ENCODE results near the gene MRTO4. TPM values are rescaled to one million over a fixed set of nuclear protein-coding genes. Genes with fewer than 3 reads are reported as not detected.
"Not testable (repeated sequence)": the region's sequence is repeated elsewhere in the genome, so short reads cannot be mapped to it uniquely, and the experiment has no call there.

The MRTO4 gene
- total and polyA plus RNA-seq, 2 experiments from 2014 or later = 37.1 to 38.4 TPM

GRCh38 chr1:19255288-19255687 lies 3.7 kb downstream of the MRTO4 start:
- H3K79me2 ChIP-seq (ENCODE audit: insufficient read depth) = peaks cover 61% of the 10 kb centered on the region
- DNase-seq = no peak
- in situ Hi-C loops (cut with MboI) = no loop called here

GRCh38 chr1:19256301-19256700 lies 4.7 kb downstream of the MRTO4 start:
- peak overlapping the region; percentile 56; the same call in 1 of the 2 replicates for H3K9ac ChIP-seq
- H3K27me3 ChIP-seq (replicated peaks; ENCODE audit: insufficient read depth); H2AFZ ChIP-seq; DNase-seq; in situ Hi-C loops (cut with MboI); H3K4me2 ChIP-seq (ENCODE audit: unreplicated experiment); H3K27ac ChIP-seq; H3K4me3 ChIP-seq; H4K20me1 ChIP-seq (ENCODE audit: insufficient read depth); H3K9me3 ChIP-seq (ENCODE audit: low read depth); H3K9me2 ChIP-seq (ENCODE audit: insufficient read depth): not testable (repeated sequence)
- peaks cover 36% of the 10 kb centered on the region for H3K4me1 ChIP-seq (ENCODE audit: insufficient read depth)
- peaks cover 22% of the 10 kb centered on the region for H3F3A ChIP-seq (ENCODE audit: insufficient read depth)
- peaks cover 51% of the 10 kb centered on the region for H3K79me2 ChIP-seq (ENCODE audit: insufficient read depth)
- peaks cover 20% of the 10 kb centered on the region; the same call in 1 of the 2 replicates for H3K36me3 ChIP-seq (ENCODE audit: low read depth)
- WGBS, 2 experiments (ENCODE audit: low coverage in 1 of 2, low lambda C conversion rate in 2 of 2, missing lambda C conversion rate in 2 of 2) = 99 to 100% methylated on average over 5 of the region's 5 CpGs

More at GRCh38 chr1:19255288-19255687, 3.7 kb downstream of the MRTO4 start:
- Histone ChIP-seq H3K4me2 (ENCODE audit: unreplicated experiment) (no peak overlapping the region), H3K4me3 (no peak overlapping the region), H3K36me3 (ENCODE audit: low read depth) (peaks cover 20% of the 10 kb centered on the region; the same call in 1 of the 2 replicates), H4K20me1 (ENCODE audit: insufficient read depth) (no peaks in the 10 kb centered on the region; the same call in none of the 2 replicates), H3F3A (ENCODE audit: insufficient read depth) (peaks cover 17% of the 10 kb centered on the region), H3K9me3 (ENCODE audit: low read depth) (no peaks in the 10 kb centered on the region), H3K9me2 (ENCODE audit: insufficient read depth) (no peaks in the 10 kb centered on the region), H3K27me3 (replicated peaks; ENCODE audit: insufficient read depth) (no peaks in the 10 kb centered on the region), H3K4me1 (ENCODE audit: insufficient read depth) (peaks cover 33% of the 10 kb centered on the region), H2AFZ (no peak overlapping the region), H3K9ac (no peak overlapping the region), H3K27ac (no peak overlapping the region)
- TF ChIP-seq EZH2 (IDR thresholded peaks at IDR 0.05; ENCODE audit: insufficient read depth, poor library complexity, severe bottlenecking) (no peak), EZH2phosphoT487 (IDR thresholded peaks at IDR 0.05; ENCODE audit: insufficient read depth, low read depth) (no peak)
- 84 to 91% methylated on average over 4 of the region's 4 CpGs for WGBS, 2 experiments (ENCODE audit: low coverage in 1 of 2, low lambda C conversion rate in 2 of 2, missing lambda C conversion rate in 2 of 2)

GRCh38 chr1:19257178-19257914 lies 5.7 kb downstream of the MRTO4 start:
- Histone ChIP-seq H3K4me3 (no peak overlapping the region), H3K4me2 (ENCODE audit: unreplicated experiment) (peak overlapping the region; percentile 23), H3F3A (ENCODE audit: insufficient read depth) (peaks cover 29% of the 10 kb centered on the region), H3K9ac (peak overlapping the region; percentile 56), H3K79me2 (ENCODE audit: insufficient read depth) (peaks cover 43% of the 10 kb centered on the region), H3K36me3 (ENCODE audit: low read depth) (peaks cover 20% of the 10 kb centered on the region; the same call in 1 of the 2 replicates), H3K9me3 (ENCODE audit: low read depth) (no peaks in the 10 kb centered on the region), H2AFZ (no peak overlapping the region), H3K27me3 (replicated peaks; ENCODE audit: insufficient read depth) (no peaks in the 10 kb centered on the region), H3K9me2 (ENCODE audit: insufficient read depth) (no peaks in the 10 kb centered on the region), H4K20me1 (ENCODE audit: insufficient read depth) (no peaks in the 10 kb centered on the region; the same call in 1 of the 2 replicates), H3K4me1 (ENCODE audit: insufficient read depth) (peaks cover 38% of the 10 kb centered on the region), H3K27ac (peak overlapping the region; percentile 74)
- WGBS, 2 experiments (ENCODE audit: low coverage in 1 of 2, low lambda C conversion rate in 2 of 2, missing lambda C conversion rate in 2 of 2) = 52% methylated on average over 15 of the region's 15 CpGs
- DNase-seq = peak; percentile 65
- in situ Hi-C loops (cut with MboI) = no loop called here
- TF ChIP-seq EZH2 (IDR thresholded peaks at IDR 0.05; ENCODE audit: insufficient read depth, poor library complexity, severe bottlenecking) (no peak), EZH2phosphoT487 (IDR thresholded peaks at IDR 0.05; ENCODE audit: insufficient read depth, low read depth) (no peak)

- H3K9me2 ChIP-seq (ENCODE audit: insufficient read depth) = no peaks in the 10 kb centered on the region
- no peak overlapping the region for H2AFZ ChIP-seq
- DNase-seq = no peak
- TF ChIP-seq EZH2 (IDR thresholded peaks at IDR 0.05; ENCODE audit: insufficient read depth, poor library complexity, severe bottlenecking) (no peak), EZH2phosphoT487 (IDR thresholded peaks at IDR 0.05; ENCODE audit: insufficient read depth, low read depth) (no peak)
- H3K4me3 ChIP-seq = no peak overlapping the region
- H3K27ac ChIP-seq = peak overlapping the region; percentile 74; the same call in 1 of the 2 replicates
- WGBS, 2 experiments (ENCODE audit: low coverage in 1 of 2, low lambda C conversion rate in 2 of 2, missing lambda C conversion rate in 2 of 2) = 93 to 95% methylated on average over 10 of the region's 10 CpGs
- H3K79me2 ChIP-seq (ENCODE audit: insufficient read depth) = peaks cover 33% of the 10 kb centered on the region
- peaks cover 20% of the 10 kb centered on the region; the same call in 1 of the 2 replicates for H3K36me3 ChIP-seq (ENCODE audit: low read depth)
- peaks cover 29% of the 10 kb centered on the region for H3K4me1 ChIP-seq (ENCODE audit: insufficient read depth)
- peaks cover 29% of the 10 kb centered on the region for H3F3A ChIP-seq (ENCODE audit: insufficient read depth)
- H4K20me1 ChIP-seq (ENCODE audit: insufficient read depth) = no peaks in the 10 kb centered on the region
- H3K9me3 ChIP-seq (ENCODE audit: low read depth) = no peaks in the 10 kb centered on the region
- in situ Hi-C loops (cut with MboI) = no loop called here
- H3K27me3 ChIP-seq (replicated peaks; ENCODE audit: insufficient read depth) = no peaks in the 10 kb centered on the region
- no peak overlapping the region for H3K4me2 ChIP-seq (ENCODE audit: unreplicated experiment)
- H3K9ac ChIP-seq = no peak overlapping the region
Measured at GRCh38 chr1:19258353-19258752, 6.7 kb downstream of the MRTO4 start.

Data from GM23248 (cell line).